Left renal pelvis (tissue), 4 donors: ENCODE results near the gene CTDSP2. TPM values are rescaled to one million over a fixed set of nuclear protein-coding genes. Genes with fewer than 3 reads are reported as not detected.
"Not testable (repeated sequence)": the region's sequence is repeated elsewhere in the genome, so short reads cannot be mapped to it uniquely, and the experiment has no call there.

ENCODE experiments used
- DNase-seq, 4 donors: peaks; one replicate each; pipeline ENCODE4 v3.0.0-alpha.2; 2013; ENCODE audit warnings: low read depth in 4 of 4, low spot score in 3 of 4
- polyA plus RNA-seq, 4 donors: library from polyadenylated mRNA; unstranded; fragments of 120-200 nt; gene quantifications; one replicate each; pipeline ENCODE4 v1.2.1, GENCODE V29; 2013; ENCODE audit not compliant: insufficient read length in 4 of 4

Gene CTDSP2
- polyA plus RNA-seq, 4 donors, result 235 to 272 (median 260) TPM

DNA sequence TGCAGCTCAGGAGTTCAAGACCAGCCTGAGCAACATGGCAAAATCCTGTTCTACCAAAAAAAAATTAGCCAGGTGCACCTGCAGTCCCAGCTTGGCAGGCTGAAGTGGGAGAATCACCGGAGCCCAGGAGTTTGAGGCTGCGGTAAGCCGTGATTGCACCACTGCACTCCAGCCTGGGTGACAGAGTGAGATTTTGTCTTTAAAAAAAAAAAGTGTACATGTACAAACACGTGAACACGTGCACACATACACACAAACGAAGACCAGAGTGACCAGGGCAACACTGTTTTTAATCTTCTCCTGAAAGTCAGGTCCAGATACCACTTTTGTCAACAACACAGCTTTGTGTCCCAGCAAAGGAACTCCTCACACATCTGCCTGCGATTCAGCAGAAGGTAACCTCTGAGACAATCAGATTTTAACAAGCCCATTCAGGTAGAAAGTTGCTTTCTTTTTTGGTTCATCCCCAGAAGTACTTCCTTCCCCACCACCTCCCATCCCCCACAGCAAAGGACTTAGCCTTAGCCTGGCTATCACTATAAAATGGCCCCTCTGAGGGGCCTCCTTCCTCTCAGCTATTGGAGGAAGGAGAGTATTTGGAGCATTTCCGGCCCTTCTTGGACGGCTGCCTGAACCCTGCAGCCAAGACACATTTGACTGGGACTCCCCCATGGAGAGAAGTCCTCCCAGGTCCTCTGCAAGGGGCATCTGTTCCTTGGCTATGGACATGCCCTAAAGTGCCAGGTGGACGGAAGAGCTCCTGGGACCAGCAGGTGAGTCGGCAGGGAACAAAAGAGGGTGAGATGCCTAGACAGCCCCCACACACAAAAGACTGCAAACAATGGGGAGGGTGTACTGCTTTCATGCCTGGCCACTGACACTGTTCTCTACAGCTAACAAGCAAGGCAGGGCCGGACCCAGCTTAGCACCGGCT is 9.8 kb downstream of the CTDSP2 start:
- DNase-seq, result peak in 3 of 4 donors; percentile 81 to 87 (median 81)

- no peak for DNase-seq
Measured at GRCh38 chr12:57835366-57836288, 10.9 kb downstream of the CTDSP2 start.

DNA sequence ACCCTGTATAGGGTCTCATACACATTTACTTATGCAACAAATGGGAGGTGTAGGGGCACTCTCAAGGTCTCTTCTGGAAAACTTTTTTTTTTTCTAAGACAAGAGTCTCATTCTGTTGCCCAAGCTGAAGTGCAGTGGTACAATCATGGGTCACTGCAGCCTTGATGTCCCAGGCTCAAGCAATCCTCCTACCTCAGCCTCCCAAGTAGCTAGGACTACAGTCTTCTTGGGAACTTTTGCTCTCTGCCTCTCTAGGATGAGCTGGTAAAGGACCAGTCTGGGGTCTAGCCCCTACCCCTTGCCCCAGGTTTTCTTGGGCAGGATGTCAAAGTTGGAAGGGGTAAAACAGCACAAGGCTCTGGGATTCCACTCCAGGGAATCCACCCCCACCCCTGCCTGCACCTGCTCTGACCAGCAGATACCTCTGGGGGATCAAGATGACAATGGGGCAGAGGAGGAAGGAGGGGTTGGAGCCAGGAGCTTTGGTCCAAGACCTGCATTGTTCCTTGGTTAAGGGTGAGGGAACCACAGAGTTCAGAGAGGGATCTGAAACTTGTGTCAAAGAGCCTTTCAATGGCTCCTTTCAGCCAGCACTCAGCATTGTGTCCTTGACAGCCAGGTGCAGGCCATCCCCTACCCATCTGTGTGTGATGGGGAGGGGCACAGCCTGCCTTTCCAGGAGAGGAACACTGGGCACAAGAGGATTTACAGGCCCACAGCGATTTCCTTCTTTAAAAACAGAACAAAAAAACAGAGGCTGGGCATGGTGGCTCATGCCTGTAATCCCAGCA is 12.2 kb downstream of the CTDSP2 start:
- no peak for DNase-seq

DNA sequence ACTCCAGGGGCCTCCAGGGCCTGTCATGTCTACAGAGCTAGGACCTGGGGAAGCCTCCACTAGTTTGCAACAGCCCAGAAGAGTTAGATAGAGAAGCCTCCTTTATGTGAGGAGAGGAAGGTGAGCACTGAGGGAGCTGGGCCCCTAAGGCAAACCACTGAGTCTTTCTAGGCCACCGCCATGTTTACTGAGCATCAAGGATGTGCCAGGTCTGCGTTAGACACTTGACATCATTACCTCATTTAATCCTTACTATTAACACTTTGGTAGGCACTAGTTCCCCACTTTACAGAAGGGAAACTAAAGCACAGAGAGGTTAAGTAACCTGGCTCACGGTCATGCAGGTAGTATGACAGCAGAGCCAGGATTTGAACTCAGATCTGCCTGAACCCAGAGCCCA is 12.9 kb downstream of the CTDSP2 start:
- DNase-seq, result no peak

DNA sequence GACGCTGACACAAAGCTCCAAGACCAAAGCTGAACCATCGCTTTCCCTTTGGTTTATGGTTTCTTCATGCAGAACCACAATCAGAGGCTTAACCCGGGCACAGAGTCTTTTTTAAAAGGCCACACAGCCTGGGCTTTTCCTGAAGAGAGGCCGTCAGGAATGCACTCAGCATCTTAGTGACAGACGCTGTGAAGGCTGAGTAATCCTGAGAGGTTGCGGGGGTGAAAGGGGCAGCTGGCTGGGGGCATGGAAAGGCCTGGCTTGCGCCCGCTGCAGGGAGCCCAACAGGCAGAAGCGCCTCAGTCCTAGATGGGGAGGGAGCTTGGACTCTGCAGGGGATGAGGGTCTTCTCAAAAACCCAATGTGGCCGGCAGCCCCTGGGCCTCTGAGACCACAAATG is 13.6 kb downstream of the CTDSP2 start:
- DNase-seq, result no peak

GRCh38 chr12:57830393-57830792 is 16.1 kb downstream of the CTDSP2 start:
- no peak for DNase-seq

GRCh38 chr12:57829025-57829777 is 17.3 kb downstream of the CTDSP2 start:
- no peak for DNase-seq

DNA sequence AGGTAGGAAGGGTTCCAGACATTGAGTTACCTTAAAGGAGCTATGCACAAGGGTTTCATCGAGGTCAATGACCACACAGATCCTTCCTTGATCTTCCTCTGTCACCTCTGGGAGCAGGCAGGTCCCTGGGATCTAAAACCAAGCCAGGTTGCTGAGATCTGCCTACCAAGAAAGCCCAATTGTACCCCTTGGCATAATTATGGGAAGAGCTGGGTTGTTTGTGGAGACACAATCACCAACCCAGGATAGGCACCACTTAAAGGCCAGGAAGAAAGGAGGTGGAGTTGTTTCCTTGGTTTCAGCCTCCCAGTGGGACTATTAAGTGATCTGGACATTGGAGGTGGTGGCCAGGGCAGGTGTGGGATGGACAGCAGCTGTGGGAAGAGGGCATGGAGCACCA is 19.6 kb downstream of the CTDSP2 start:
- DNase-seq, result no peak

GRCh38 chr12:57826400-57826799 is 20.1 kb downstream of the CTDSP2 start:
- no peak for DNase-seq

GRCh38 chr12:57825451-57825850 is 21.1 kb downstream of the CTDSP2 start:
- DNase-seq, result no peak

GRCh38 chr12:57823908-57824640 is 22.5 kb downstream of the CTDSP2 start:
- DNase-seq, result no peak

DNA sequence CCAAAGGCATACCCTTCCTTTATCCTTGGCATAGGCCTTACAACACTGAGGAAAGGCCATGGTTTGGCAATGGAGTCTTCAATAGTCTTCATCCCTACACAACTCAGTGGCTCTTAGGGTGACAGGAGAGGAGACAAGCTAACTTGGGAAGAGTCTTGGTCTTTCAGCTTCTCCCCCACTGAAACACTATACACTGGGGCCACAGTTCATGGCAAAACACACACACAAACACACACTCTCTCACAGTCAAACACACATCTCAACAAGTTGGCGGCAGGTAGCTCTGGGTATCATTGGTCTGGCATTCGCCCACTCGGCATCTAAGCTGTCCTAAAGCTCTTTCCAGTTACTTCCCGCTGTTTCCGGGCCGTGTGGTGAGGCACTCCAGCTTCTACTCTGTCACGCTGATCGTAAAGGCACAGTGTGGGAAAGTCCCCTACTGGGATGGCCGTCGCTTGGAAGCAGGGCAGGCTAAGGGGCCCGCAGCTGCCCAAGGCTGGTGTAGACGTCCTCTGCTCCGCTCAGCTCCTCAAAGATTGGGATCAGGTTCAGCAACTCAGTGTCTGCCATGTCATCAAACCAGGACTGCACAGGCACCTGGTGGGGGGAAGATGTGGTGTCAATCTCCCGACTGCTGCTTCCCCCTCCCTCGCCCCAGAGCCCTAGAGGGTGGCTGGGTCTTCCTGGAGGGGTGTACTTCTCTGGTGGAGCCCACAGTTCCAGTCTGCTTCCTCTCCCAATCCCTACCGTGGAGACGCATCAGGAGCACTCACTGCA is 23.2 kb downstream of the CTDSP2 start:
- no peak for DNase-seq

DNA sequence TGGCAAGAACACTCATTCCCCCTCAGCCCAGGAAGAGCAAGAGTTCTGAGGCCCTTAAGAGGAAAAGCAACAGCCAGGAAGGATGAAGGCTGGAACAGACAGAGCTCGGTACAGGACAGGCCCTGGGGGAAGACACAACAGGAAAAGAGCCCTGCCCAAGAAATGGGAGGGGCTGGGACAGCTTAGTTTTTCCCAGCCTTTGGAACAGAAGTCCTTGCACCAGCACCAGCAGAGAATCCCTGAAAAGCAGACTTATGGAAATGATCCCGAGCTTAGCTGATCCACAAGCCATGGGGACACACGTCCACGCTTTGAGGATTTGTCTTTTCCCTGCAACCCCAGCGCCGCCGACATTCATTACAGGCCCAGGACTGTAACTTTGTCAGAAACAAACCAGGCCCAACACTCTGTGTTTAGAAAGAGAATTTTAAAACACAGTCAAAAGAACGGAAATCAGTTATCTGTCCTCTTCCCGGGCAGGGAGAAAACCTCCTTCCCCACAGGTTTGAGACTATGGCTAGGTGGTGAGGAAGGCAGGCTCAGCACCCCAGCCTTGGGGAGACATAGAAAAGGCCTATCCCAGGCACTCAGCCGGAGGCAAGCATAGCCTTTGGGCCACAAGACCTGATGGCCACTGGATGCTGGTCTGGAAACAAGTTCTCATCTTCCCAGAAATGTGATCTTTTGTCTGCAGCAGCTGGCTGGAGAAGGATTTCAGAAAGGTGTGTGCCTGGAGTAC is 24.0 kb downstream of the CTDSP2 start:
- no peak for DNase-seq

GRCh38 chr12:57821474-57822214 is 24.9 kb downstream of the CTDSP2 start:
- DNase-seq, result no peak

GRCh38 chr12:57821015-57821414 is 25.5 kb downstream of the CTDSP2 start:
- not testable (repeated sequence) for DNase-seq

- not testable (repeated sequence) for DNase-seq
Measured at GRCh38 chr12:57820119-57820518, 26.4 kb downstream of the CTDSP2 start.

DNA sequence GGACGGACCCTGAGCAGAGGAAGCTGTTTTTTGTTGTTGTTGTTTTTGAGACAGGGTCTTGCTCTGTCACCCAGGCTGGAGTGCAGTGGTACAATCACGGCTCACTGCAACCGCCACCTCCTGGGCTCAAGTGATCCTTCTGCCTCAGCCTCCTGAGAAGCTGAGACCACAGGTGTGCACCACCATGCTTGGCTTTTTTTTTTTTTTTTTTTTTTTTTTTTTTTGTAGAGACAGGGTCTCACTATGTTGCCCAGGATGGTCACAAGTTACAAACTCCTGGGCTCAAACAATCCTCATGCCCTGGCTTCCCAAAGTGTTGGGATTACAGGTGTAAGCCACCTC is 28.6 kb downstream of the CTDSP2 start:
- not testable (repeated sequence) for DNase-seq
